Astrocyte (in vitro differentiated cells and primary cell): ENCODE data around the gene ARPIN.

Experiments
- EZH2 ChIP-seq: IDR thresholded peaks from 2 replicates; pipeline ENCODE4 v1.6.1; 2012; ENCODE audit warnings: mild to moderate bottlenecking, low read length, inconsistent platforms; ENCODE audit not compliant: insufficient read depth
- TF ChIP-seq, protein P1 (sequence below): IDR thresholded peaks from 2 replicates; pipeline ENCODE4 v1.5.1; 2011; ENCODE audit warnings: low read depth, mild to moderate bottlenecking, inconsistent platforms, low read length, moderate library complexity; ENCODE audit not compliant: insufficient read depth

DNA sequence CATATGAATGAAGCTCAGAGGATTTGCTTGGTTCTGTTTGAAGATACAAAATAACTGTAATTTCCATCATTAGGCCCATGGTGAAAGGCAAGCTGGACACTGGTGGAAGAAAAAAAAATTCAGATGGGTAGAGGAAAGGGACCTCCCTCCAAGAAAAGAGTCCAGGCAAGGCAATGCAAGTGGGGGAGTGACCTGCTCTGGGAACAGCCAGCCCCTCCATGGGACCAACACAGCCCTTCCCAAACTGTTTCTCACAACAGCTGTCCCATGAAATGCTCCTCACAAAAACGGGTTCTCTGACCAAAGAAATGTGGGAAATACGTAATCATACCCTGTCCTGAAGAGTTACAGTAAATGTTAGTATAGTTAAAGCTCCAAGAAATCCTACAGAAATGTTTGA lies 14.6 kb downstream of the ARPIN start:
- TF ChIP-seq, protein P1, sequence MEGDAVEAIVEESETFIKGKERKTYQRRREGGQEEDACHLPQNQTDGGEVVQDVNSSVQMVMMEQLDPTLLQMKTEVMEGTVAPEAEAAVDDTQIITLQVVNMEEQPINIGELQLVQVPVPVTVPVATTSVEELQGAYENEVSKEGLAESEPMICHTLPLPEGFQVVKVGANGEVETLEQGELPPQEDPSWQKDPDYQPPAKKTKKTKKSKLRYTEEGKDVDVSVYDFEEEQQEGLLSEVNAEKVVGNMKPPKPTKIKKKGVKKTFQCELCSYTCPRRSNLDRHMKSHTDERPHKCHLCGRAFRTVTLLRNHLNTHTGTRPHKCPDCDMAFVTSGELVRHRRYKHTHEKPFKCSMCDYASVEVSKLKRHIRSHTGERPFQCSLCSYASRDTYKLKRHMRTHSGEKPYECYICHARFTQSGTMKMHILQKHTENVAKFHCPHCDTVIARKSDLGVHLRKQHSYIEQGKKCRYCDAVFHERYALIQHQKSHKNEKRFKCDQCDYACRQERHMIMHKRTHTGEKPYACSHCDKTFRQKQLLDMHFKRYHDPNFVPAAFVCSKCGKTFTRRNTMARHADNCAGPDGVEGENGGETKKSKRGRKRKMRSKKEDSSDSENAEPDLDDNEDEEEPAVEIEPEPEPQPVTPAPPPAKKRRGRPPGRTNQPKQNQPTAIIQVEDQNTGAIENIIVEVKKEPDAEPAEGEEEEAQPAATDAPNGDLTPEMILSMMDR: no peak
- no peak for TF ChIP-seq EZH2
